Fibroblast of lung (primary cell): ENCODE data around the gene RCSD1. TPM values are rescaled to one million over a fixed set of nuclear protein-coding genes. Genes with fewer than 3 reads are reported as not detected.

ENCODE experiments used
- DNase-seq, 2 donors: peaks; one replicate each; pipeline versions ENCODE4 v3.0.0 to v3.0.0-alpha.2; 2010; ENCODE audit warnings: low read depth in 2 of 2
- H2AFZ ChIP-seq: 2 replicates; pipeline ENCODE4 v1.5.1; 2012; ENCODE audit warnings: low read length, control low read depth, inconsistent platforms
- H3K27ac ChIP-seq: 2 replicates; pipeline ENCODE4 v1.5.1; 2011; ENCODE audit warnings: low read length, control low read depth; ENCODE audit not compliant: insufficient read depth
- H3K27me3 ChIP-seq: 2 replicates; pipeline ENCODE4 v1.5.1; 2011; ENCODE audit warnings: mild to moderate bottlenecking, low read length; ENCODE audit not compliant: control insufficient read depth, insufficient read depth
- H3K36me3 ChIP-seq: 2 replicates; pipeline ENCODE4 v1.5.1; 2011; ENCODE audit warnings: low read length; ENCODE audit not compliant: control insufficient read depth, insufficient read depth
- H3K4me1 ChIP-seq: 2 replicates; pipeline ENCODE4 v1.5.1; 2011; ENCODE audit warnings: low read length; ENCODE audit not compliant: control insufficient read depth, insufficient read depth; ENCODE audit errors: extremely low read depth
- H3K4me2 ChIP-seq: 2 replicates; pipeline ENCODE4 v1.5.1; 2011; ENCODE audit warnings: low read length, control low read depth; ENCODE audit not compliant: insufficient read depth; ENCODE audit errors: extremely low read depth
- H3K4me3 ChIP-seq, 4 experiments: fragments of 200-600 bp in 1 of 4; sonication (generic) in 1 of 4; replicated peaks in 1 of 4; 2 replicates each; pipeline ENCODE4 v1.5.1; 2011 to 2016; ENCODE audit warnings: low read length in 4 of 4, low read depth in 3 of 4, mild to moderate bottlenecking in 3 of 4, control low read depth in 2 of 4, inconsistent platforms in 1 of 4, mixed read lengths in 1 of 4; ENCODE audit not compliant: insufficient read depth in 1 of 4; ENCODE audit errors: control extremely low read depth in 1 of 4
- H3K79me2 ChIP-seq: 2 replicates; pipeline ENCODE4 v1.5.1; 2012; ENCODE audit warnings: mild to moderate bottlenecking, low read length, inconsistent platforms; ENCODE audit not compliant: control insufficient read depth, insufficient read depth
- H3K9ac ChIP-seq: 2 replicates; pipeline ENCODE4 v1.5.1; 2011; ENCODE audit warnings: mild to moderate bottlenecking, low read length, control low read depth; ENCODE audit not compliant: insufficient read depth
- H3K9me3 ChIP-seq: 2 replicates; pipeline ENCODE4 v1.5.1; 2012; ENCODE audit warnings: low read depth, low read length; ENCODE audit not compliant: control insufficient read depth, insufficient read depth
- H4K20me1 ChIP-seq: 2 replicates; pipeline ENCODE4 v1.5.1; 2011; ENCODE audit warnings: low read length; ENCODE audit not compliant: control insufficient read depth, insufficient read depth; ENCODE audit errors: extremely low read depth
- EZH2 ChIP-seq: IDR thresholded peaks from 2 replicates; pipeline ENCODE4 v1.5.1; 2012; ENCODE audit warnings: low read length, control low read depth, mild to moderate bottlenecking; ENCODE audit errors: missing control alignments
- polyA plus RNA-seq, 2 donors: library from polyadenylated mRNA; depleted of rRNA in 1 of 2; stranded (reverse) in 1 of 2; unstranded in 1 of 2; fragments of >200 nt; gene quantifications; 2 replicates each; pipeline ENCODE4 v1.2.1, GENCODE V29; 2011 to 2012; ENCODE audit warnings: missing spikeins in 1 of 2
- total RNA-seq: library from RNA; depleted of rRNA; stranded (reverse); fragments of >200 nt; gene quantifications from 2 replicates; pipeline ENCODE4 v1.2.1, GENCODE V29; 2014
- TF ChIP-seq, protein P1 (sequence below), 2 donors: IDR thresholded peaks in 1 of 2; conservative IDR thresholded peaks in 1 of 2; 1 replicate in 1 of 2; 2 replicates in 1 of 2; pipeline ENCODE4 v1.5.1; 2011 to 2012; ENCODE audit warnings: low read length in 2 of 2, control low read depth in 1 of 2, inconsistent platforms in 1 of 2, low read depth in 1 of 2, mild to moderate bottlenecking in 1 of 2

RCSD1 gene
- total and polyA plus RNA-seq, 2 donors (not counting 1 experiment from before 2014, with no cell fraction given): under 0.01 to 4.1 TPM

DNA sequence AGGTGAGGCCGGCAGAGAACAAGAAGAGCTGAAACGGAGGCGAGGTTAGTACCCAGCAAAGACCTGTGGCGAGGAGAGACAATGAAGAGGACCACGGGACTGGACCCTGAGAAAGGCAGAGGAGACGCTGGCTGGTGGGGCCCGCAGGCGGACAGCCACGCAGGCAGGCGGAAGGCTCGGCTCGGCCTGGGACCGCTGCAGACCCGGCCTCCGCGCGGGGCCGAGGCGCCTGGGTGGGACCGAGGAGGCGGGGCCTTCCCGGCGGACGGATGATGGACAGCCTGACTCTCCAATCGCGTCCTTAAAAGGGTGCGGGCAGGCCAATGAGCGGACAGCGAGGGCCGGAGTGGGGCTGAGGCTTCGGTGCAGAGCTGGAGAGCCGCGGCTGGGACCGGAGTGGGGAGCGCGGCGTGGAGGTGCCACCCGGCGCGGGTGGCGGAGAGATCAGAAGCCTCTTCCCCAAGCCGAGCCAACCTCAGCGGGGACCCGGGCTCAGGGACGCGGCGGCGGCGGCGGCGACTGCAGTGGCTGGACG lies 91.7 kb downstream of the RCSD1 start, which contains the start of gene MPZL1:
Gene MPZL1, plus strand, starts transcription at position 366 of the 535 bp plus-strand sequence. CDS start 170 bp downstream, outside the sequence.
- Histone ChIP-seq H3K27me3 (no peaks in the 10 kb centered on the region), H3K4me1 (peaks cover 2% of the 10 kb centered on the region), H3K27ac (peak within 1 kb of the TSS; percentile 83), H2AFZ (peak within 1 kb of the TSS; percentile 96), H3K9ac (peak within 1 kb of the TSS; percentile 76), H3K36me3 (no peaks in the 10 kb centered on the region), H4K20me1 (no peaks in the 10 kb centered on the region), H3K4me2 (peak within 1 kb of the TSS; percentile 88), H3K9me3 (no peaks in the 10 kb centered on the region), H3K79me2 (peaks cover 43% of the 10 kb centered on the region), H3K4me3 (peak within 1 kb of the TSS; percentile 71 to 88 (median 73))
- TF ChIP-seq, protein P1, sequence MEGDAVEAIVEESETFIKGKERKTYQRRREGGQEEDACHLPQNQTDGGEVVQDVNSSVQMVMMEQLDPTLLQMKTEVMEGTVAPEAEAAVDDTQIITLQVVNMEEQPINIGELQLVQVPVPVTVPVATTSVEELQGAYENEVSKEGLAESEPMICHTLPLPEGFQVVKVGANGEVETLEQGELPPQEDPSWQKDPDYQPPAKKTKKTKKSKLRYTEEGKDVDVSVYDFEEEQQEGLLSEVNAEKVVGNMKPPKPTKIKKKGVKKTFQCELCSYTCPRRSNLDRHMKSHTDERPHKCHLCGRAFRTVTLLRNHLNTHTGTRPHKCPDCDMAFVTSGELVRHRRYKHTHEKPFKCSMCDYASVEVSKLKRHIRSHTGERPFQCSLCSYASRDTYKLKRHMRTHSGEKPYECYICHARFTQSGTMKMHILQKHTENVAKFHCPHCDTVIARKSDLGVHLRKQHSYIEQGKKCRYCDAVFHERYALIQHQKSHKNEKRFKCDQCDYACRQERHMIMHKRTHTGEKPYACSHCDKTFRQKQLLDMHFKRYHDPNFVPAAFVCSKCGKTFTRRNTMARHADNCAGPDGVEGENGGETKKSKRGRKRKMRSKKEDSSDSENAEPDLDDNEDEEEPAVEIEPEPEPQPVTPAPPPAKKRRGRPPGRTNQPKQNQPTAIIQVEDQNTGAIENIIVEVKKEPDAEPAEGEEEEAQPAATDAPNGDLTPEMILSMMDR (conservative IDR thresholded peaks at IDR 0.05 in 1 of 2, IDR thresholded peaks at IDR 0.05 in 1 of 2; ENCODE audit: low read depth in 1 of 2, low read length in 2 of 2): no peak
- no peak for TF ChIP-seq EZH2
- DNase-seq: peak; percentile 95 to 99

DNA sequence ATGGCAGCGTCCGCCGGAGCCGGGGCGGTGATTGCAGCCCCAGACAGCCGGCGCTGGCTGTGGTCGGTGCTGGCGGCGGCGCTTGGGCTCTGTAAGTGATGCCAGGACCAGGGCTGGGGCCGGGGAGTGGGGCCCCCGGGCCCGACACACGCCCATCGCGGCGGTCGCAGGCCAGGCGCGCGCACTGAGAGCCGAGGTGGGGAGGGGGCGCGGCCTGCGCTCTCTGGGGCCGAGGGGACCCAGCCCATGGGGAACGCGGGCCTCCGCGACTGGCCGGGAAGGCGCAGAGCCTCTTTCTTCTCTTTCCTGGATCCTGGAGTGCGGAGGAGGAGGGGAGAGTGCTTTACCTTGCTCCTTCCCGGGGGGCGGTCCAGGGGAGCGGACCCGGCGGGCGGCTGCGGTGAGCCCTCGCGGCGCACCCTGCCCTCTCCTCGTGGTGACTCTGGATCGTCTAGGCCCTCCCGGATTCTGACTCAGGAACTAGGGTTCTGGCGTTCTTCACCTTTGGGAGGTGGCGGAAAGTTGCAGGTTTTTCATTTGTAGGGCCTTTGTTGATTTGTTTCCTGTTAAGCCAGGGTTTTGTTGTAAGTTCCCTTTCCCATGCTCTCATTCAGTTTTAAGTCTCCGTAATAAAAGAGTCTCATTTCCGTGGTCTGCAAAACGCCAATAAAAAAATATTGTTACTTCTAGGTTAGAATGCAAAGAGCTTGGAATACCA lies 92.3 kb downstream of the RCSD1 start:
- no peaks in the 10 kb centered on the region for H3K9me3 ChIP-seq
- peak; percentile 23 to 49 for DNase-seq
- TF ChIP-seq, protein P1 (conservative IDR thresholded peaks at IDR 0.05 in 1 of 2, IDR thresholded peaks at IDR 0.05 in 1 of 2; ENCODE audit: low read depth in 1 of 2, low read length in 2 of 2): no peak
- peak overlapping the region; percentile 88 for H3K4me2 ChIP-seq
- peak overlapping the region; percentile 71 to 88 (median 73) for H3K4me3 ChIP-seq
- H3K79me2 ChIP-seq: peaks cover 47% of the 10 kb centered on the region
- H3K27me3 ChIP-seq: no peaks in the 10 kb centered on the region
- peak overlapping the region; percentile 83 for H3K27ac ChIP-seq
- H3K4me1 ChIP-seq: peaks cover 2% of the 10 kb centered on the region
- no peak overlapping the region for H2AFZ ChIP-seq
- H3K9ac ChIP-seq: peak overlapping the region; percentile 76
- no peaks in the 10 kb centered on the region for H3K36me3 ChIP-seq
- H4K20me1 ChIP-seq: no peaks in the 10 kb centered on the region

DNA sequence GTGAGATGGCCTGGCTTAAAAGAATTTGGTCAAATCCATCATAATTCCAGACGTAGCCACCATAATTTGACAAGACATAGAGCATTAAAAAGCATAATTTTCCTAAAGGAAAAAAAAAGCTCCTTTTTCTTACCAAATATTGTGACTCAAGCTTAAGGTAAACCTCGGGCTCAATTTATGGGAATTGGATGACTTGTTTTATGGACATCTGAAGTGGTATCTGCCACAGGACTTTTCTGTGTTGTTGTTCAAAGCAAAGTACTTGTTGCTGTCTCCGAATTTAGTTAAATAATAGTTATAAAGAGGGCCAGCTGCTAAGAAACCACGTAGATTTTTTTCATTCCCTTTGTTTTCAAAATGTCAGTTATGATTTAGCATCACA lies 92.8 kb downstream of the RCSD1 start:
- peaks cover 51% of the 10 kb centered on the region for H3K79me2 ChIP-seq
- H3K27ac ChIP-seq: no peak overlapping the region
- H3K9ac ChIP-seq: peak overlapping the region; percentile 32
- peak overlapping the region; percentile 88 for H3K4me2 ChIP-seq
- H3K4me1 ChIP-seq: peaks cover 2% of the 10 kb centered on the region
- no peaks in the 10 kb centered on the region for H3K9me3 ChIP-seq
- H3K27me3 ChIP-seq: no peaks in the 10 kb centered on the region
- no peak for DNase-seq
- H3K4me3 ChIP-seq: peak overlapping the region; percentile 71 to 88 (median 73)
- H4K20me1 ChIP-seq: no peaks in the 10 kb centered on the region
- TF ChIP-seq EZH2: no peak
- TF ChIP-seq, protein P1 (conservative IDR thresholded peaks at IDR 0.05 in 1 of 2, IDR thresholded peaks at IDR 0.05 in 1 of 2; ENCODE audit: low read depth in 1 of 2, low read length in 2 of 2): no peak
- H3K36me3 ChIP-seq: no peaks in the 10 kb centered on the region
- H2AFZ ChIP-seq: no peak overlapping the region
